Stimulated activated naive B cell treated with anti-CD40 and anti-IgM and Interleukin-4, amounts not matched to agents 10 μg/mL and 1 μg/mL and 100 μg/mL, for 72 hours (primary cell): ENCODE results near the gene GALNT18.
"Not testable (repeated sequence)": the region's sequence is repeated elsewhere in the genome, so short reads cannot be mapped to it uniquely, and the experiment has no call there.

Experiments used
- ATAC-seq, 2 donors: fragments of 150-1000 bp; cut with Tn5 transposase; replicated peaks; 2 replicates each; pipeline ENCODE4 v1.10.0; 2021; ENCODE audit warnings: moderate library complexity in 1 of 2
- DNase-seq: peaks from one replicate; pipeline ENCODE4 v3.0.0; 2021
- H3K27ac Mint-ChIP-seq: one replicate; pipeline ENCODE4 v1.8.0; 2022; ENCODE audit warnings: mild to moderate bottlenecking, mixed read lengths
- H3K27me3 Mint-ChIP-seq, 2 donors: one replicate each; pipeline ENCODE4 v1.8.0; 2022; ENCODE audit warnings: mixed read lengths in 2 of 2
- H3K36me3 Mint-ChIP-seq, 2 donors: one replicate each; pipeline ENCODE4 v1.8.0; 2022; ENCODE audit warnings: mixed read lengths in 2 of 2, mild to moderate bottlenecking in 1 of 2
- H3K4me1 Mint-ChIP-seq, 2 donors: one replicate each; pipeline ENCODE4 v1.8.0; 2022; ENCODE audit warnings: mixed read lengths in 2 of 2, mild to moderate bottlenecking in 1 of 2
- H3K4me3 Mint-ChIP-seq, 2 donors: one replicate each; pipeline ENCODE4 v1.8.0; 2022; ENCODE audit warnings: mild to moderate bottlenecking in 2 of 2, mixed read lengths in 2 of 2, moderate library complexity in 1 of 2
- H3K9me3 Mint-ChIP-seq, 2 donors: one replicate each; pipeline ENCODE4 v1.8.0; 2022; ENCODE audit warnings: mixed read lengths in 2 of 2, mild to moderate bottlenecking in 1 of 2

GALNT18 gene

DNA sequence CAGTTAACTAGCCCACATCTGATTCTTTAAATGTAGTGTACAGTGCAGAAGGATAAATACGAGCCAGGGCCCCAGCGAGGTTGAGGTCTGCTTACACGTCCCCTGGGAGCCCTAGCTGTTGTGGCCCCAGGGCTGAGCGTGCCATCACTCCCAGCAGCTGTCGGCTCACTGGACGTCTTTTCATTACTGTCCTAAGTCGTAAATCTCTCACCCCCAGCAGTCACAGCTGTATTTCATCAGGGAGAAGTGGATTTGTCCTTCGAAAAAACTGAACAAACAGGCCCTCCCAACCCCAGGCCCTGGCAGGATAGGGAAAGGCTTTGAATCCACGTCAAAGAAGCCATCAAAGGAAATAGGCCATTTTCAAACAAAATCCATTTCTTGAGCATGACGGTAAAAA, 158.4 kb downstream of the GALNT18 start:
- Mint-ChIP-seq H3K27me3 (peaks cover 2 to 6% of the 10 kb centered on the region in 2 donors), H3K4me3 (no peak overlapping the region), H3K36me3 (no peaks in the 10 kb centered on the region), H3K27ac (no peak overlapping the region), H3K4me1 (no peaks in the 10 kb centered on the region), H3K9me3 (no peaks in the 10 kb centered on the region)
- DNase-seq = no peak
- ATAC-seq = no peak

DNA sequence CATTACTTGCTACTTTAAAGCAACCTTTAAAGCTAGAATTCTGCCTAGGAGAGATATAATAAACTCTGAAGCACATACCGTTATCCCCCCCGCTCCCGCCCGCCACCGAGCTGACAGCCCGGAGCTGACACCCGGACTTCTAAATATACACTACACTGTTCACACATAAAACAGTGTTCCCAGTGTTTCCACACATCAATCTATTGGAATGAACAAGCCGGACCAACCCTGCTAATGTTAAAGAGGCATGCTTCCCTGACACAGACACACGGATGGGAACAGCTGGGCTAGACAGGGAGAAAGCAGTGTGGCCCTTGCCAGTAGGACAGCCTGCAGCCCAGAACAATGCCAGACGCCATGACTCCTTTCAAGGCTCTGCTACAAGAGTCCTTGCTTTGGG, 160.3 kb downstream of the GALNT18 start:
- Mint-ChIP-seq H3K27me3 (peaks cover 3 to 6% of the 10 kb centered on the region in 2 donors), H3K36me3 (no peaks in the 10 kb centered on the region), H3K27ac (no peak overlapping the region), H3K4me1 (no peaks in the 10 kb centered on the region), H3K4me3 (no peak overlapping the region), H3K9me3 (no peaks in the 10 kb centered on the region)
- DNase-seq (no peak), ATAC-seq (no peak)

DNA sequence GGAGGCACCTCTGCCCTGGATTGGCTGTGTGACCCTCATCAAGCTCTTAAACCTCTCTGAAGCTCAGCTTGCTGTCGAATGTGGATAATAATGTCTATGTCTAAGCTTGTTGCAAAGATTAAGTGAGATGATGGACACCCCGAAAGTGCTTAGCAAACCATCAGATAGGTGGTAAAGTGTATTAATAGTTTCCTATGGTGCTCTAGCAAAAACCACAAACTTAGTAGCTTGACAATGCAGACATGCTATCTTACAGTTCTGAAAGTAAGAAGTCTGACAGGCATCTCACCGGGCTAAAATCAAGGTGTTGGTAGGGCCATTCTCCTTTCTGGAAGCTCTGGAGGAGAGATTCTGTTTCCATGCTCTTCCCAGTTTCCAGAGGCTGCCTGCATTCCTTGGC, 162.2 kb downstream of the GALNT18 start:
- H3K9me3 Mint-ChIP-seq = no peaks in the 10 kb centered on the region
- no peak overlapping the region for H3K27ac Mint-ChIP-seq
- ATAC-seq = no peak
- H3K36me3 Mint-ChIP-seq = no peaks in the 10 kb centered on the region
- peaks cover 3 to 15% of the 10 kb centered on the region in 2 donors for H3K27me3 Mint-ChIP-seq
- H3K4me3 Mint-ChIP-seq = no peak overlapping the region
- no peak for DNase-seq
- H3K4me1 Mint-ChIP-seq = no peaks in the 10 kb centered on the region

DNA sequence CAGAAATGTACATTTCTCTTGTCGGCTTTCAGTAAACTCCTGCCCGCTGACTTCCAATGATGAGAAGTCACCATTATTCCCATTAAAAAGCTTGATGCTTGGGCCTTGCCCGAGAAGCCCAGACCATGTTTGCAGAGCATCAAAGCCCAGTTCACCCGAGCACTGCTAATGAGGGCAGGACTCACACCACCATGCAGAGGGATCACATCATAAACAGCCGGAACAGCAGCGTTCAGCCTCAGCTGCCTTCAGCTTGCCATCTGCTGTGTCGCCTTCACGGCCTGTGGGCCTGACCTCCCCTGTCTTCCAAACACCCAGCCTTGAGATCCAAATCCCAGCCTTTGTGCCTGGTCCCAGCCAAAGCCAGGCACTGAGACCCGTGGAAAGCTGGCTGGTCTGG, 163.3 kb downstream of the GALNT18 start:
- Mint-ChIP-seq H3K4me1 (no peaks in the 10 kb centered on the region), H3K27ac (no peak overlapping the region), H3K36me3 (no peaks in the 10 kb centered on the region), H3K9me3 (no peaks in the 10 kb centered on the region), H3K27me3 (peaks cover 3 to 17% of the 10 kb centered on the region in 2 donors), H3K4me3 (no peak overlapping the region)
- no peak for DNase-seq
- ATAC-seq = no peak

DNA sequence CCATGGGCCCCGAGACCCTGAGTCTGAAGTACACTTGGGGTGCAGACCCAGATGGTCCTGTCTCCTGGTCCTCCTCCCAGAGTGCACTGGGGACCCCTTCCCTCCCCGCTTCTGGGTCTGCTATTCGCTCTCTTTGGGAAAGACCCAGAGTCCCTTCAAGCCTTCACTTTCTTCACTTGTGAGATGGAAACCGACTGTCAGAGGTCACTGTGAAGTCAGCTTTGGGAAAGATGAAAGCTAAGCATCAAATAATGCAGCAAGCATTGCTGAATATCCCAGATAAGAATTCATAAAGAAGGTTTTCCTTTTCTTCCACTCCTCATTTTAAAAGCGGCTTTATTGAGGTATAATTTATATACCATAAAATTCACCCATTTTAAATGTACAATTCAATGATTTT, 163.8 kb downstream of the GALNT18 start:
- no peak overlapping the region for H3K27ac Mint-ChIP-seq
- no peaks in the 10 kb centered on the region for H3K36me3 Mint-ChIP-seq
- ATAC-seq (no peak), DNase-seq (no peak)
- H3K9me3 Mint-ChIP-seq = no peaks in the 10 kb centered on the region
- peaks cover 3 to 17% of the 10 kb centered on the region in 2 donors for H3K27me3 Mint-ChIP-seq
- H3K4me1 Mint-ChIP-seq = no peaks in the 10 kb centered on the region
- no peak overlapping the region for H3K4me3 Mint-ChIP-seq

GRCh38 chr11:11456866-11457265, 164.9 kb downstream of the GALNT18 start:
- no peaks in the 10 kb centered on the region for H3K4me1 Mint-ChIP-seq
- no peak for ATAC-seq
- H3K27ac Mint-ChIP-seq = no peak overlapping the region
- H3K4me3 Mint-ChIP-seq = no peak overlapping the region
- no peaks in the 10 kb centered on the region for H3K36me3 Mint-ChIP-seq
- H3K9me3 Mint-ChIP-seq = no peaks in the 10 kb centered on the region
- peaks cover 3 to 17% of the 10 kb centered on the region in 2 donors for H3K27me3 Mint-ChIP-seq
- DNase-seq = no peak

- H3K36me3 Mint-ChIP-seq = no peaks in the 10 kb centered on the region
- no peak for ATAC-seq
- DNase-seq = no peak
- H3K27ac Mint-ChIP-seq = no peak overlapping the region
- H3K4me1 Mint-ChIP-seq = peaks cover 0 to 5% of the 10 kb centered on the region in 2 donors
- H3K27me3 Mint-ChIP-seq = peaks cover 3 to 17% of the 10 kb centered on the region in 2 donors
- H3K4me3 Mint-ChIP-seq = no peak overlapping the region
- no peaks in the 10 kb centered on the region for H3K9me3 Mint-ChIP-seq
These were observed 167.1 kb downstream of the GALNT18 start for GRCh38 chr11:11454671-11455223.

DNA sequence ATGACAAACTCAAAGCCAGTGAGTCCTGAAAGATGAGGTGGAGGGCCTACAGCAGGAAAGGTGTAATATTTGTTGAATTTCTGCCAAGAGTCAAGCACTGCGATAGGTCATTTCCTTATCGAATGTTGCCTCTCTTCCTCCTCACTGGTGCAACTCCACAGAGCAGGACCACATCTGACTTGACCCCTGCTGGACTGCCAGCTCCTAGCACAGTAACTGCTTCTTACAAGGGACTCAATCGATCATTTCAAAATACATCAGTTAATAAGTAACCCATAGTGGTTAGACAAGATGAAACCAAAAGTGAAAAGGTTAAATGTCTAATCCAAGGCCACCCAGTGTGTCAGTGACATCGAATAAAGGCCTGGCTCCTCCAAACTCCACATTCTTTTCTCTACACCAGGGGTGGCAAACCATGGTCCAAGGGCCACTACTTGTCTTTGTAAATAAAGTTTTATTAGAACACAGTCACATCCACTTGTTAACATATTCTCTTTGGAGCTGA, 170.3 kb downstream of the GALNT18 start:
- H3K36me3 Mint-ChIP-seq = no peaks in the 10 kb centered on the region
- DNase-seq (no peak), ATAC-seq (peak; percentile 61 to 69)
- H3K27me3 Mint-ChIP-seq = peaks cover 5 to 16% of the 10 kb centered on the region in 2 donors
- no peak overlapping the region for H3K4me3 Mint-ChIP-seq
- H3K9me3 Mint-ChIP-seq = peaks cover 3 to 5% of the 10 kb centered on the region in 2 donors
- no peak overlapping the region for H3K27ac Mint-ChIP-seq
- peaks cover 0 to 5% of the 10 kb centered on the region in 2 donors for H3K4me1 Mint-ChIP-seq

DNA sequence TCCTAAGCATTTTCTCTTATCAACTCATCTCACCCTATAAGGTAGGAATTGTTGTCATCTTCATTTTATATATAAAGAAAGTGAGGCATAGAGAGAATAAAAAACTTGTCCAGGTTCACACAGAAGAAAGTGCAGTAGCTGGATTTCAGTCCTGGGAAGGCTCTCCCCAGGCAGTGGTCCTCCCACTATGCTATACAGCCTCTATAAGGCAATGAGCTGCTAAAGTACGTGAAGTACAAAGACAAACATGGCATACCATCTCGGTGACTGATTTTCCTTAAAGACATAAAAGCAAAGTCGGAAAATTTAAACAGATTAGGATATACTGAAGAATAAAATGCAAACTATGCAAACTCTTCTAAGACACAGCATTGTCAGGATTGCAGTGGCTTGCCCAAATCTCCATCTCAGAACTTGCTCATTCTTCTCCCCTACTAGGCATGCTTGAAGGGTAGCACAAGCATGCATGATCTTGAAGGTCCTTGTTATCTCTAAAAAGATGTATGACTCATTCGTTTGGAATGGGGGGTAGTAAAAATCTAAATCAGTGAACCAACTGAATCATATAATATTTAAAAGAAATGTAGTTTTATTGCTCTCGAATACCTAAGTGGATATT, 171.0 kb downstream of the GALNT18 start:
- H3K9me3 Mint-ChIP-seq = peaks cover 3 to 5% of the 10 kb centered on the region in 2 donors
- no peak for DNase-seq
- H3K27ac Mint-ChIP-seq = no peak overlapping the region
- H3K36me3 Mint-ChIP-seq = no peaks in the 10 kb centered on the region
- ATAC-seq = no peak
- peaks cover 0 to 5% of the 10 kb centered on the region in 2 donors for H3K4me1 Mint-ChIP-seq
- H3K4me3 Mint-ChIP-seq = no peak overlapping the region
- H3K27me3 Mint-ChIP-seq = peaks cover 5 to 16% of the 10 kb centered on the region in 2 donors

- ATAC-seq (no peak), DNase-seq (no peak)
- peaks cover 5% of the 10 kb centered on the region in 2 donors for H3K27me3 Mint-ChIP-seq
- peaks cover 3 to 5% of the 10 kb centered on the region in 2 donors for H3K9me3 Mint-ChIP-seq
- no peak overlapping the region for H3K4me3 Mint-ChIP-seq
- no peaks in the 10 kb centered on the region for H3K36me3 Mint-ChIP-seq
- H3K4me1 Mint-ChIP-seq = peaks cover 0 to 5% of the 10 kb centered on the region in 2 donors
- H3K27ac Mint-ChIP-seq = no peak overlapping the region
These were observed 172.5 kb downstream of the GALNT18 start for GRCh38 chr11:11449327-11449726.

DNA sequence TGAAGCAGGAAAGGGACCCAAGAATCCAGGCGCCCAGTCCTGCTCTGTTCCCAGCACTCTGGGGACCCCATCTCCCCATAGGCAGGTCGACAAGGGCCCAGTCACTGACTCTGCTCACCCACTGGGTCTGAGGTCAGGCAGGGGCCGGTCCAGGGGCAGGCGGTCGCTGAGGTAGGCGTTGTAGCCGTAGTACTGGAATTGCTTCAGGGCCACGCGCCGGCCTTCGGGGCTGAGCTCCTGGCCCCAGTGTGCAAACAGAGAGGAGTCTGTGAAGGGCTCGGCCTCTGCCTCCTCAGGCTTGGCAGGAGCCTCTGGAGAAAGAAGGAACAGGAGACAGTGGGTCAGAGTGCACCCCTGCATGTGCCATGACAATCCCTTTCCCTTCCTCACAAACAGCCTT, 173.2 kb downstream of the GALNT18 start:
- ATAC-seq = no peak
- H3K36me3 Mint-ChIP-seq = no peaks in the 10 kb centered on the region
- no peak overlapping the region for H3K27ac Mint-ChIP-seq

DNA sequence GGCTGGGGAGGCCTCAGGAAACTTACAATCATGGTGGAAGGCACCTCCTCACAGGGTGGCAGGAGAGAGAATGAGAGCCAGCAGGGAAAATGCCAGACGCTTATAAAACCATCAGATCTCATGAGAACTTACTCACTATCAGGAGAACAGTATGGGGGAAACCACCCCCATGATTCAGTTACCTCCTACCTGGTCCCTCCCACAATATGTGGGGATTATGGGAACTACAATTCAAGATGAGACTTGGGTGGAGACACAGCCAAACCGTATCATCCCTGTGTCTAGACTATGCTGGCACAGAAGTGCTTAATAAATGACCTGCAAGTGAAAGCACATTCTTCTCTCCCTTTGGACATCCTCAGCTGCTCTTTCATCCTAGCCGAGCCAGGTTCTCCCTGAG, 174.2 kb downstream of the GALNT18 start:
- not testable (repeated sequence) for H3K27me3 Mint-ChIP-seq, H3K4me1 Mint-ChIP-seq, H3K27ac Mint-ChIP-seq, H3K36me3 Mint-ChIP-seq, H3K9me3 Mint-ChIP-seq, ATAC-seq, H3K4me3 Mint-ChIP-seq, DNase-seq

More for the DNA sequence above, 173.2 kb downstream of the GALNT18 start:
- no peak for DNase-seq
- Mint-ChIP-seq H3K27me3 (peaks cover 5% of the 10 kb centered on the region in 2 donors), H3K9me3 (peaks cover 3 to 5% of the 10 kb centered on the region in 2 donors), H3K4me1 (peaks cover 0 to 5% of the 10 kb centered on the region in 2 donors), H3K4me3 (no peak overlapping the region)

DNA sequence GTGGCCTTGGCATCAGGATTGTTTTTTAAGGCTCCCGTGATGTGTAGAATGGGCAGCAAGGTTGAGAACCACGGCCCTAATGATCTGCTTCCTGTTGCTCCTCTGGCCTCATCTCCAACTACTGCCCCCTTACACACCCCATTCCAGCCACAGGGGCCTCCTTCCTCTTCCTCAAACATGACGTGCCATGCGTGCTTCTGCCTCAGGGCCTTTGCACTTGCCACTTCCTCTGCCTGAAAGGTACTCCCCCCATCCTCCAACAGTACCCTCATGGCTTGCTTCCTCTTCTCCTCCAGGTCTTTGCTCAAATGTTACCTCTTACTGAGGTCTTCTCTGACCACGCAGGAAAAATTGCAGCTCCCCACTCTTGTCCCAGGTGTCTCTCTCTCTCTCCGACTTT, 174.8 kb downstream of the GALNT18 start:
- Mint-ChIP-seq H3K4me3 (no peak overlapping the region), H3K9me3 (peaks cover 3 to 5% of the 10 kb centered on the region in 2 donors), H3K27ac (no peak overlapping the region), H3K36me3 (no peaks in the 10 kb centered on the region), H3K27me3 (peaks cover 5 to 9% of the 10 kb centered on the region in 2 donors), H3K4me1 (peaks cover 0 to 5% of the 10 kb centered on the region in 2 donors)
- ATAC-seq (no peak), DNase-seq (no peak)

- H3K27ac Mint-ChIP-seq = no peak overlapping the region
- peaks cover 3 to 5% of the 10 kb centered on the region in 2 donors for H3K9me3 Mint-ChIP-seq
- peaks cover 0 to 3% of the 10 kb centered on the region in 2 donors for H3K4me1 Mint-ChIP-seq
- DNase-seq (no peak), ATAC-seq (no peak)
- H3K27me3 Mint-ChIP-seq = peaks cover 5 to 9% of the 10 kb centered on the region in 2 donors
- H3K36me3 Mint-ChIP-seq = no peaks in the 10 kb centered on the region
- H3K4me3 Mint-ChIP-seq = no peak overlapping the region
These were observed 175.2 kb downstream of the GALNT18 start for GRCh38 chr11:11446564-11446963.
